IMR-90 (cell line): ENCODE measurements around the gene CNTN4. TPM values are rescaled to one million over a fixed set of nuclear protein-coding genes. Genes with fewer than 3 reads are reported as not detected.

ENCODE experiments used
- ATAC-seq: fragments of 200-7000 bp; cut with Tn5 transposase; 2 replicates; pipeline ENCODE4 v1.9.1; 2020; ENCODE audit warnings: low read depth, mild to moderate bottlenecking, moderate library complexity
- BruUV-seq: library from RNA; stranded (reverse); fragments of 400-500 nt; replicated peaks from 2 replicates; lab custom pipeline; 2021; lab: Mats Ljungman, UMichigan
- CTCF ChIA-PET: fragments of 300-600 bp; formaldehyde crosslinking; extraction: SDS; loops from one replicate; lab custom pipeline; 2021; ENCODE audit warnings: antibody characterized with exemption; lab: Yijun Ruan, JAX
- POLR2A ChIA-PET: fragments of 300-600 bp; sonication (Branson Sonifier 250); formaldehyde crosslinking; loops from one replicate; lab custom pipeline; 2022; ENCODE audit warnings: antibody characterized with exemption; ENCODE audit not compliant: unreplicated experiment; lab: Charles Lee
- DNase-seq: peaks from one replicate; pipeline ENCODE4 v3.0.0; 2013
- H2AFZ ChIP-seq: replicated peaks from 2 replicates; pipeline ENCODE3; 2013; ENCODE audit warnings: low read length, mild to moderate bottlenecking; ENCODE audit not compliant: poor library complexity
- H2AK5ac ChIP-seq: 2 replicates; pipeline ENCODE4 v1.6.1; 2013; ENCODE audit warnings: low read depth, low read length, inconsistent platforms
- H2AK9ac ChIP-seq: replicated peaks from 2 replicates; pipeline ENCODE3; 2013; ENCODE audit warnings: mild to moderate bottlenecking, low read depth, low read length, moderate library complexity; ENCODE audit not compliant: poor library complexity
- H2BK120ac ChIP-seq: 2 replicates; pipeline ENCODE4 v1.6.1; 2013; ENCODE audit warnings: low read depth, low read length, inconsistent platforms
- H2BK15ac ChIP-seq: 3 replicates; pipeline ENCODE4 v1.6.1; 2013; ENCODE audit warnings: low read depth, low read length, inconsistent platforms
- H2BK20ac ChIP-seq: 2 replicates; pipeline ENCODE4 v1.6.1; 2013; ENCODE audit warnings: low read depth, mild to moderate bottlenecking, inconsistent platforms, low read length, moderate library complexity
- H2BK5ac ChIP-seq: 2 replicates; pipeline ENCODE4 v1.6.1; 2013; ENCODE audit warnings: mild to moderate bottlenecking, low read depth, low read length, inconsistent platforms; ENCODE audit not compliant: poor library complexity, severe bottlenecking
- H3K14ac ChIP-seq: replicated peaks from 2 replicates; pipeline ENCODE4 v1.6.1; 2013; ENCODE audit warnings: low read depth, low read length, inconsistent platforms
- H3K18ac ChIP-seq: 2 replicates; pipeline ENCODE4 v1.6.1; 2013; ENCODE audit warnings: low read depth, low read length, control low read depth
- H3K23ac ChIP-seq: 2 replicates; pipeline ENCODE4 v1.6.1; 2013; ENCODE audit warnings: low read depth, low read length, inconsistent platforms
- H3K27ac ChIP-seq: 2 replicates; pipeline ENCODE4 v1.5.1; 2013; ENCODE audit warnings: mild to moderate bottlenecking, control low read depth, low read length; ENCODE audit not compliant: insufficient read depth
- H3K27me3 ChIP-seq: 2 replicates; pipeline ENCODE4 v1.6.1; 2013; ENCODE audit warnings: low read length; ENCODE audit not compliant: control insufficient read depth, insufficient read depth
- H3K36me3 ChIP-seq: 2 replicates; pipeline ENCODE4 v1.6.1; 2013; ENCODE audit warnings: low read length, mixed read lengths; ENCODE audit not compliant: control insufficient read depth, insufficient read depth
- H3K4ac ChIP-seq: 2 replicates; pipeline ENCODE4 v1.6.1; 2013; ENCODE audit warnings: low read depth, low read length, inconsistent platforms
- H3K4me1 ChIP-seq: 2 replicates; pipeline ENCODE4 v1.6.1; 2013; ENCODE audit warnings: low read length, mixed read lengths; ENCODE audit not compliant: control insufficient read depth, insufficient read depth
- H3K4me2 ChIP-seq: 2 replicates; pipeline ENCODE4 v1.6.1; 2013; ENCODE audit warnings: low read depth, mild to moderate bottlenecking, control low read depth, low read length, moderate library complexity
- H3K4me3 ChIP-seq: 2 replicates; pipeline ENCODE4 v1.5.1; 2013; ENCODE audit warnings: low read depth, mild to moderate bottlenecking, control low read depth, low read length, moderate library complexity; ENCODE audit not compliant: insufficient read depth
- H3K56ac ChIP-seq: 2 replicates; pipeline ENCODE4 v1.6.1; 2013; ENCODE audit warnings: low read length, inconsistent platforms; ENCODE audit not compliant: insufficient read depth; ENCODE audit errors: extremely low read depth
- H3K79me1 ChIP-seq, 2 experiments: 2 replicates each; pipeline ENCODE4 v1.6.1; 2013; ENCODE audit warnings: low read length in 2 of 2, inconsistent platforms in 1 of 2, low read depth in 1 of 2
- H3K9ac ChIP-seq: 2 replicates; pipeline ENCODE4 v1.6.1; 2013; ENCODE audit warnings: low read depth, low read length, control low read depth
- H3K9me1 ChIP-seq: 2 replicates; pipeline ENCODE4 v1.6.1; 2013; ENCODE audit warnings: low read length, inconsistent platforms; ENCODE audit not compliant: insufficient read depth
- H3K9me3 ChIP-seq: 2 replicates; pipeline ENCODE4 v1.6.1; 2013; ENCODE audit warnings: low read length; ENCODE audit not compliant: control insufficient read depth, insufficient read depth
- H4K20me1 ChIP-seq: 2 replicates; pipeline ENCODE4 v1.6.1; 2013; ENCODE audit warnings: low read length, inconsistent platforms; ENCODE audit not compliant: insufficient read depth
- H4K5ac ChIP-seq: 2 replicates; pipeline ENCODE4 v1.6.1; 2013; ENCODE audit warnings: mild to moderate bottlenecking, low read depth, low read length, control low read depth
- H4K8ac ChIP-seq, 2 experiments: 2 replicates each; pipeline ENCODE4 v1.6.1; 2013; ENCODE audit warnings: low read depth in 2 of 2, low read length in 2 of 2, control low read depth in 1 of 2, inconsistent platforms in 1 of 2
- H4K91ac ChIP-seq: 2 replicates; pipeline ENCODE4 v1.6.1; 2013; ENCODE audit warnings: low read depth, low read length, inconsistent platforms; ENCODE audit not compliant: insufficient read depth
- CEBPB ChIP-seq: IDR thresholded peaks from 2 replicates; pipeline ENCODE4 v1.6.1; 2012; ENCODE audit warnings: low read depth, low read length, improper control_type of control experiment
- NFE2L2 ChIP-seq: fragments of 150-350 bp; IDR thresholded peaks from 2 replicates; pipeline ENCODE4 v1.6.1; 2016; ENCODE audit warnings: low read depth, mild to moderate bottlenecking, low read length
- POLR2A ChIP-seq: IDR thresholded peaks from 2 replicates; pipeline ENCODE4 v1.6.1; 2012; ENCODE audit warnings: mild to moderate bottlenecking, low read depth, low read length
- RAD21 ChIP-seq: IDR thresholded peaks from 2 replicates; pipeline ENCODE4 v1.6.1; 2012; ENCODE audit warnings: low read length, improper control_type of control experiment
- RCOR1 ChIP-seq: IDR thresholded peaks from 2 replicates; pipeline ENCODE4 v1.6.1; 2012; ENCODE audit warnings: mild to moderate bottlenecking, low read length, improper control_type of control experiment; ENCODE audit not compliant: insufficient replicate concordance
- RFX5 ChIP-seq: IDR thresholded peaks from 2 replicates; pipeline ENCODE4 v1.8.0; 2012; ENCODE audit warnings: low read depth, mild to moderate bottlenecking, low read length, moderate library complexity
- WGBS, 2 experiments: methylation state at CpG; one replicate each; pipeline versions ENCODE4 v1.1.5 to v1.1.7; 2013; ENCODE audit warnings: missing lambda C conversion rate in 2 of 2; ENCODE audit not compliant: insufficient read length in 1 of 2; ENCODE audit errors: extremely low coverage in 2 of 2; 5-methylcytosine and 5-hydroxymethylcytosine counted together
- dilution Hi-C: fragments of 300-500 bp; cut with HindIII; formaldehyde crosslinking; loops from one replicate; pipeline ENCODE4 v1.14.3; 2018; ENCODE audit warnings: low sequenced_read_pairs; ENCODE audit not compliant: unreplicated experiment
- in situ Hi-C: fragments of 300-500 bp; cut with MboI; formaldehyde crosslinking; loops from 3 replicates; pipeline ENCODE4 v1.14.3; 2019; ENCODE audit warnings: low sequenced_read_pairs, inconsistent platforms, mixed read lengths
- intact Hi-C: fragments of 100-400 bp; cut with micrococcal nuclease; formaldehyde crosslinking; loops from 2 replicates; pipeline ENCODE4 v1.10.0; 2022
- polyA plus RNA-seq, 3 experiments: library from polyadenylated mRNA; depleted of rRNA; stranded (reverse); fragments of >200 nt; gene quantifications; 2 replicates each; pipeline ENCODE4 v1.2.3, GENCODE V29; 2012; ENCODE audit warnings: low replicate concordance in 1 of 3
- total RNA-seq: library from RNA; depleted of rRNA; stranded (reverse); fragments of >200 nt; gene quantifications from 2 replicates; pipeline ENCODE4 v1.2.3, GENCODE V29; 2012
- TF ChIP-seq, protein P1 (sequence below): fragments of 150-350 bp; IDR thresholded peaks from 2 replicates; pipeline ENCODE4 v1.6.1; 2017; ENCODE audit warnings: mild to moderate bottlenecking, antibody characterized with exemption, low read length, low read depth

The CNTN4 gene
- total and polyA plus RNA-seq, 2 of the 4 experiments (the other 2 are of a cell fraction): under 0.01 TPM; not detected in 1

DNA sequence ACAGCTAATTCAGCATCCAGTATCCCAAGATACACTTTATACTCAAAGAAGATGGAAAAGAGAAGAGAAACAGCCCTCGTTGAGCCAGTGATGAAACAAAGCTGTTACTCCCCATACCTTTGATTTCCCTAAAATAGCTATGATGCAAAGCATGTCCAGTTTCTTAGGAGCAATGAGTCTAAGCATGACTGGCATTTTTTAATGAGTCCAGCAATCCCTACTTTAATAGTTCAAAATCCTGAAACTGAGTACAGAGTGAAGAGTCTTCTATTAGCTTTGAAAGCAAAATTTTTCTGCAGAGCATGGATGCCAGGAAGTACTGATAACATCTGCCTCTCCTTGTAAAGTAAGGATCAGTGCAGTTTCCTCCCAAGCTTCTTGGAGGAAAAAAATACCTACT, 708.8 kb downstream of the CNTN4 start:
- no peaks in the 10 kb centered on the region for H3K4me1 ChIP-seq

More for the DNA sequence above, 708.8 kb downstream of the CNTN4 start:
- intact Hi-C loops (no loop called here), in situ Hi-C loops (no loop called here), dilution Hi-C loops (no loop called here)
- no CpG with 5 or more reads among the region's 1 CpG for WGBS, 2 experiments
- no peaks in the 10 kb centered on the region for H3K79me1 ChIP-seq
- no peak overlapping the region for H3K27ac ChIP-seq
- no peak overlapping the region for H2BK15ac ChIP-seq
- ATAC-seq (no peak), DNase-seq (no peak)
- H2BK5ac ChIP-seq: no peak overlapping the region
- H2BK120ac ChIP-seq: no peak overlapping the region
- ChIA-PET POLR2A (no interaction called here), CTCF (no interaction called here)
- H3K9ac ChIP-seq: no peak overlapping the region
- no peaks in the 10 kb centered on the region for H3K36me3 ChIP-seq
- H3K4me2 ChIP-seq: no peak overlapping the region
- no peak overlapping the region for H3K56ac ChIP-seq
- H2AK5ac ChIP-seq: no peak overlapping the region
- H3K9me1 ChIP-seq: no peaks in the 10 kb centered on the region
- H4K5ac ChIP-seq: no peak overlapping the region
- H3K4me3 ChIP-seq: no peak overlapping the region
- no peak overlapping the region for H4K91ac ChIP-seq
- no peak overlapping the region for H3K23ac ChIP-seq
- H2BK20ac ChIP-seq: no peak overlapping the region
- no peaks in the 10 kb centered on the region for H3K27me3 ChIP-seq
- H3K14ac ChIP-seq: no peak overlapping the region
- TF ChIP-seq CEBPB: no peak
- TF ChIP-seq POLR2A: no peak
- TF ChIP-seq NFE2L2: 0 out of 2 replicates have a peak, but pooled peaks have one; percentile 28
- TF ChIP-seq RFX5: no peak
- no peak for TF ChIP-seq RCOR1
- no peak for TF ChIP-seq RAD21
- TF ChIP-seq, protein P1, sequence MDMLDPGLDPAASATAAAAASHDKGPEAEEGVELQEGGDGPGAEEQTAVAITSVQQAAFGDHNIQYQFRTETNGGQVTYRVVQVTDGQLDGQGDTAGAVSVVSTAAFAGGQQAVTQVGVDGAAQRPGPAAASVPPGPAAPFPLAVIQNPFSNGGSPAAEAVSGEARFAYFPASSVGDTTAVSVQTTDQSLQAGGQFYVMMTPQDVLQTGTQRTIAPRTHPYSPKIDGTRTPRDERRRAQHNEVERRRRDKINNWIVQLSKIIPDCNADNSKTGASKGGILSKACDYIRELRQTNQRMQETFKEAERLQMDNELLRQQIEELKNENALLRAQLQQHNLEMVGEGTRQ: no peak
- H2AK9ac ChIP-seq: no peak overlapping the region
- H2AFZ ChIP-seq: no peak overlapping the region
- no peak overlapping the region for H4K8ac ChIP-seq
- H4K20me1 ChIP-seq: no peaks in the 10 kb centered on the region
- no TSS peak for BruUV-seq
- no peak overlapping the region for H3K18ac ChIP-seq
- H3K4ac ChIP-seq: no peak overlapping the region
- H3K9me3 ChIP-seq: peaks cover 2% of the 10 kb centered on the region; the same call in 1 of the 2 replicates
